IMR-90 (cell line): ENCODE measurements around the gene REXO1. TPM values are rescaled to one million over a fixed set of nuclear protein-coding genes. Genes with fewer than 3 reads are reported as not detected.
A peak's percentile ranks its signal among the peaks of the same experiment; 100 is the strongest.

Experiments used
- ATAC-seq: fragments of 200-7000 bp; cut with Tn5 transposase; 2 replicates; pipeline ENCODE4 v1.9.1; 2020; ENCODE audit warnings: low read depth, mild to moderate bottlenecking, moderate library complexity
- BruUV-seq: library from RNA; stranded (reverse); fragments of 400-500 nt; replicated peaks from 2 replicates; lab custom pipeline; 2021; lab: Mats Ljungman, UMichigan
- CTCF ChIA-PET: fragments of 300-600 bp; formaldehyde crosslinking; extraction: SDS; loops from one replicate; lab custom pipeline; 2021; ENCODE audit warnings: antibody characterized with exemption; lab: Yijun Ruan, JAX
- POLR2A ChIA-PET: fragments of 300-600 bp; sonication (Branson Sonifier 250); formaldehyde crosslinking; loops from one replicate; lab custom pipeline; 2022; ENCODE audit warnings: antibody characterized with exemption; ENCODE audit not compliant: unreplicated experiment; lab: Charles Lee
- DNase-seq: peaks from one replicate; pipeline ENCODE4 v3.0.0; 2013
- H2AFZ ChIP-seq: replicated peaks from 2 replicates; pipeline ENCODE3; 2013; ENCODE audit warnings: low read length, mild to moderate bottlenecking; ENCODE audit not compliant: poor library complexity
- H2AK5ac ChIP-seq: 2 replicates; pipeline ENCODE4 v1.6.1; 2013; ENCODE audit warnings: low read depth, low read length, inconsistent platforms
- H2AK9ac ChIP-seq: replicated peaks from 2 replicates; pipeline ENCODE3; 2013; ENCODE audit warnings: mild to moderate bottlenecking, low read depth, low read length, moderate library complexity; ENCODE audit not compliant: poor library complexity
- H2BK120ac ChIP-seq: 2 replicates; pipeline ENCODE4 v1.6.1; 2013; ENCODE audit warnings: low read depth, low read length, inconsistent platforms
- H2BK15ac ChIP-seq: 3 replicates; pipeline ENCODE4 v1.6.1; 2013; ENCODE audit warnings: low read depth, low read length, inconsistent platforms
- H2BK20ac ChIP-seq: 2 replicates; pipeline ENCODE4 v1.6.1; 2013; ENCODE audit warnings: low read depth, mild to moderate bottlenecking, inconsistent platforms, low read length, moderate library complexity
- H2BK5ac ChIP-seq: 2 replicates; pipeline ENCODE4 v1.6.1; 2013; ENCODE audit warnings: mild to moderate bottlenecking, low read depth, low read length, inconsistent platforms; ENCODE audit not compliant: poor library complexity, severe bottlenecking
- H3K14ac ChIP-seq: replicated peaks from 2 replicates; pipeline ENCODE4 v1.6.1; 2013; ENCODE audit warnings: low read depth, low read length, inconsistent platforms
- H3K18ac ChIP-seq: 2 replicates; pipeline ENCODE4 v1.6.1; 2013; ENCODE audit warnings: low read depth, low read length, control low read depth
- H3K23ac ChIP-seq: 2 replicates; pipeline ENCODE4 v1.6.1; 2013; ENCODE audit warnings: low read depth, low read length, inconsistent platforms
- H3K27ac ChIP-seq: 2 replicates; pipeline ENCODE4 v1.5.1; 2013; ENCODE audit warnings: mild to moderate bottlenecking, control low read depth, low read length; ENCODE audit not compliant: insufficient read depth
- H3K27me3 ChIP-seq: 2 replicates; pipeline ENCODE4 v1.6.1; 2013; ENCODE audit warnings: low read length; ENCODE audit not compliant: control insufficient read depth, insufficient read depth
- H3K36me3 ChIP-seq: 2 replicates; pipeline ENCODE4 v1.6.1; 2013; ENCODE audit warnings: low read length, mixed read lengths; ENCODE audit not compliant: control insufficient read depth, insufficient read depth
- H3K4ac ChIP-seq: 2 replicates; pipeline ENCODE4 v1.6.1; 2013; ENCODE audit warnings: low read depth, low read length, inconsistent platforms
- H3K4me1 ChIP-seq: 2 replicates; pipeline ENCODE4 v1.6.1; 2013; ENCODE audit warnings: low read length, mixed read lengths; ENCODE audit not compliant: control insufficient read depth, insufficient read depth
- H3K4me2 ChIP-seq: 2 replicates; pipeline ENCODE4 v1.6.1; 2013; ENCODE audit warnings: low read depth, mild to moderate bottlenecking, control low read depth, low read length, moderate library complexity
- H3K4me3 ChIP-seq: 2 replicates; pipeline ENCODE4 v1.5.1; 2013; ENCODE audit warnings: low read depth, mild to moderate bottlenecking, control low read depth, low read length, moderate library complexity; ENCODE audit not compliant: insufficient read depth
- H3K56ac ChIP-seq: 2 replicates; pipeline ENCODE4 v1.6.1; 2013; ENCODE audit warnings: low read length, inconsistent platforms; ENCODE audit not compliant: insufficient read depth; ENCODE audit errors: extremely low read depth
- H3K79me1 ChIP-seq, 2 experiments: 2 replicates each; pipeline ENCODE4 v1.6.1; 2013; ENCODE audit warnings: low read length in 2 of 2, inconsistent platforms in 1 of 2, low read depth in 1 of 2
- H3K9ac ChIP-seq: 2 replicates; pipeline ENCODE4 v1.6.1; 2013; ENCODE audit warnings: low read depth, low read length, control low read depth
- H3K9me1 ChIP-seq: 2 replicates; pipeline ENCODE4 v1.6.1; 2013; ENCODE audit warnings: low read length, inconsistent platforms; ENCODE audit not compliant: insufficient read depth
- H3K9me3 ChIP-seq: 2 replicates; pipeline ENCODE4 v1.6.1; 2013; ENCODE audit warnings: low read length; ENCODE audit not compliant: control insufficient read depth, insufficient read depth
- H4K20me1 ChIP-seq: 2 replicates; pipeline ENCODE4 v1.6.1; 2013; ENCODE audit warnings: low read length, inconsistent platforms; ENCODE audit not compliant: insufficient read depth
- H4K5ac ChIP-seq: 2 replicates; pipeline ENCODE4 v1.6.1; 2013; ENCODE audit warnings: mild to moderate bottlenecking, low read depth, low read length, control low read depth
- H4K8ac ChIP-seq, 2 experiments: 2 replicates each; pipeline ENCODE4 v1.6.1; 2013; ENCODE audit warnings: low read depth in 2 of 2, low read length in 2 of 2, control low read depth in 1 of 2, inconsistent platforms in 1 of 2
- H4K91ac ChIP-seq: 2 replicates; pipeline ENCODE4 v1.6.1; 2013; ENCODE audit warnings: low read depth, low read length, inconsistent platforms; ENCODE audit not compliant: insufficient read depth
- CEBPB ChIP-seq: IDR thresholded peaks from 2 replicates; pipeline ENCODE4 v1.6.1; 2012; ENCODE audit warnings: low read depth, low read length, improper control_type of control experiment
- CHD1 ChIP-seq: IDR thresholded peaks from 2 replicates; pipeline ENCODE4 v1.6.1; 2012; ENCODE audit warnings: low read depth, low read length, improper control_type of control experiment
- ELK1 ChIP-seq: fragments of 150-350 bp; IDR thresholded peaks from 2 replicates; pipeline ENCODE4 v1.6.1; 2016; ENCODE audit warnings: low read depth, mild to moderate bottlenecking, low read length, moderate library complexity, borderline replicate concordance
- FOS ChIP-seq: fragments of 150-350 bp; IDR thresholded peaks from 2 replicates; pipeline ENCODE4 v1.6.1; 2016; ENCODE audit warnings: low read depth, low read length
- MAFK ChIP-seq: IDR thresholded peaks from 2 replicates; pipeline ENCODE4 v1.6.1; 2012; ENCODE audit warnings: low read depth, low read length, improper control_type of control experiment
- MAZ ChIP-seq: IDR thresholded peaks from 2 replicates; pipeline ENCODE4 v1.6.1; 2012; ENCODE audit warnings: low read depth, mild to moderate bottlenecking, low read length, improper control_type of control experiment, moderate library complexity, borderline replicate concordance
- MXI1 ChIP-seq: IDR thresholded peaks from 2 replicates; pipeline ENCODE4 v1.6.1; 2012; ENCODE audit warnings: low read depth, mild to moderate bottlenecking, low read length, moderate library complexity, borderline replicate concordance
- NFE2L2 ChIP-seq: fragments of 150-350 bp; IDR thresholded peaks from 2 replicates; pipeline ENCODE4 v1.6.1; 2016; ENCODE audit warnings: low read depth, mild to moderate bottlenecking, low read length
- POLR2A ChIP-seq: IDR thresholded peaks from 2 replicates; pipeline ENCODE4 v1.6.1; 2012; ENCODE audit warnings: mild to moderate bottlenecking, low read depth, low read length
- RAD21 ChIP-seq: IDR thresholded peaks from 2 replicates; pipeline ENCODE4 v1.6.1; 2012; ENCODE audit warnings: low read length, improper control_type of control experiment
- RCOR1 ChIP-seq: IDR thresholded peaks from 2 replicates; pipeline ENCODE4 v1.6.1; 2012; ENCODE audit warnings: mild to moderate bottlenecking, low read length, improper control_type of control experiment; ENCODE audit not compliant: insufficient replicate concordance
- RFX5 ChIP-seq: IDR thresholded peaks from 2 replicates; pipeline ENCODE4 v1.8.0; 2012; ENCODE audit warnings: low read depth, mild to moderate bottlenecking, low read length, moderate library complexity
- SMC3 ChIP-seq: fragments of 150-350 bp; IDR thresholded peaks from 2 replicates; pipeline ENCODE4 v1.6.1; 2016; ENCODE audit warnings: low read depth, mild to moderate bottlenecking, antibody characterized with exemption, low read length, moderate library complexity
- WGBS, 2 experiments: methylation state at CpG; one replicate each; pipeline versions ENCODE4 v1.1.5 to v1.1.7; 2013; ENCODE audit warnings: missing lambda C conversion rate in 2 of 2; ENCODE audit not compliant: insufficient read length in 1 of 2; ENCODE audit errors: extremely low coverage in 2 of 2; 5-methylcytosine and 5-hydroxymethylcytosine counted together
- dilution Hi-C: fragments of 300-500 bp; cut with HindIII; formaldehyde crosslinking; loops from one replicate; pipeline ENCODE4 v1.14.3; 2018; ENCODE audit warnings: low sequenced_read_pairs; ENCODE audit not compliant: unreplicated experiment
- in situ Hi-C: fragments of 300-500 bp; cut with MboI; formaldehyde crosslinking; loops from 3 replicates; pipeline ENCODE4 v1.14.3; 2019; ENCODE audit warnings: low sequenced_read_pairs, inconsistent platforms, mixed read lengths
- intact Hi-C: fragments of 100-400 bp; cut with micrococcal nuclease; formaldehyde crosslinking; loops from 2 replicates; pipeline ENCODE4 v1.10.0; 2022
- polyA plus RNA-seq, 3 experiments: library from polyadenylated mRNA; depleted of rRNA; stranded (reverse); fragments of >200 nt; gene quantifications; 2 replicates each; pipeline ENCODE4 v1.2.3, GENCODE V29; 2012; ENCODE audit warnings: low replicate concordance in 1 of 3
- total RNA-seq: library from RNA; depleted of rRNA; stranded (reverse); fragments of >200 nt; gene quantifications from 2 replicates; pipeline ENCODE4 v1.2.3, GENCODE V29; 2012
- TF ChIP-seq, protein P1 (sequence below): fragments of 150-350 bp; IDR thresholded peaks from 2 replicates; pipeline ENCODE4 v1.6.1; 2017; ENCODE audit warnings: mild to moderate bottlenecking, antibody characterized with exemption, low read length, low read depth

REXO1 gene
- total and polyA plus RNA-seq, 2 of the 4 experiments (the other 2 are of a cell fraction) = 1.4 to 63.7 TPM

- Histone ChIP-seq H3K27me3 (no peaks in the 10 kb centered on the region), H3K79me1 (peaks cover 7 to 44% of the 10 kb centered on the region in 2 experiments; a peak in 3 of 4 replicates), H4K5ac (no peak overlapping the region; the same call in 1 of the 2 replicates), H3K9me1 (no peaks in the 10 kb centered on the region; the same call in 1 of the 2 replicates), H4K91ac (peak overlapping the region; percentile 77; the same call in 1 of the 2 replicates), H2BK5ac (peak overlapping the region; percentile 90), H3K4ac (peak overlapping the region; percentile 91), H3K23ac (0 out of 2 replicates have a peak overlapping the region, but pooled peaks have one; percentile 46), H2AK5ac (peak overlapping the region; percentile 90), H2AFZ (peak overlapping the region; percentile 98), H3K18ac (no peak overlapping the region), H2BK15ac (no peak overlapping the region; the same call in 2 of the 3 replicates), H3K4me2 (peak overlapping the region; percentile 89), H2AK9ac (peak overlapping the region; percentile 100), H2BK120ac (no peak overlapping the region), H2BK20ac (no peak overlapping the region), H4K8ac (peak overlapping the region; percentile 83 to 90), H3K9ac (peak overlapping the region; percentile 78), H3K14ac (peak overlapping the region; percentile 74), H3K4me3 (peak overlapping the region; percentile 98), H3K36me3 (no peaks in the 10 kb centered on the region), H3K27ac (peak overlapping the region; percentile 85), H3K9me3 (no peaks in the 10 kb centered on the region), H3K56ac (peak overlapping the region; percentile 86), H4K20me1 (peaks cover 41% of the 10 kb centered on the region), H3K4me1 (peaks cover 23% of the 10 kb centered on the region)
- CTCF ChIA-PET = interaction anchor here (0.9 to 1.0 kb wide), 2 partner anchors 11 to 12 kb away, joined by 3 to 4 read pairs; no protein-coding TSS in a partner anchor
- POLR2A ChIA-PET = interaction anchor here (0.6 kb wide), 2 partner anchors 42 to 428 kb away, joined by 3 to 6 read pairs; partner anchors contain the start of genes ADAT3 and SCAMP4
- BruUV-seq = no TSS peak
- 0% methylated on average over 39 of the region's 115 CpGs; no CpG with 5 or more reads in 1 of the 2 experiments for WGBS, 2 experiments
- in situ Hi-C loops = no loop called here
- ATAC-seq (peak; percentile 79), DNase-seq (peak; percentile 92)
- dilution Hi-C loops = no loop called here
- intact Hi-C loops = loop anchor here (1.0 kb wide), 1 partner anchor 41 kb away; the partner anchor contains the start of genes ADAT3 and SCAMP4
- TF ChIP-seq CEBPB = no peak
- TF ChIP-seq POLR2A = peak; percentile 40; the same call in 1 of the 2 replicates
- no peak for TF ChIP-seq FOS
- TF ChIP-seq NFE2L2 = no peak
- no peak for TF ChIP-seq SMC3
- TF ChIP-seq RFX5 = no peak
- no peak for TF ChIP-seq ELK1
- TF ChIP-seq RAD21 = no peak
- peak; percentile 100 for TF ChIP-seq MXI1
- no peak for TF ChIP-seq MAFK
- no peak for TF ChIP-seq RCOR1
- TF ChIP-seq, protein P1, sequence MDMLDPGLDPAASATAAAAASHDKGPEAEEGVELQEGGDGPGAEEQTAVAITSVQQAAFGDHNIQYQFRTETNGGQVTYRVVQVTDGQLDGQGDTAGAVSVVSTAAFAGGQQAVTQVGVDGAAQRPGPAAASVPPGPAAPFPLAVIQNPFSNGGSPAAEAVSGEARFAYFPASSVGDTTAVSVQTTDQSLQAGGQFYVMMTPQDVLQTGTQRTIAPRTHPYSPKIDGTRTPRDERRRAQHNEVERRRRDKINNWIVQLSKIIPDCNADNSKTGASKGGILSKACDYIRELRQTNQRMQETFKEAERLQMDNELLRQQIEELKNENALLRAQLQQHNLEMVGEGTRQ = peak; percentile 95
- TF ChIP-seq CHD1 = no peak
- TF ChIP-seq MAZ = peak; percentile 82
Observed at GRCh38 chr19:1863638-1864479, 15.6 kb upstream of the REXO1 start.
